ENCODE data around the gene FOXI1.

Gene FOXI1

DNA sequence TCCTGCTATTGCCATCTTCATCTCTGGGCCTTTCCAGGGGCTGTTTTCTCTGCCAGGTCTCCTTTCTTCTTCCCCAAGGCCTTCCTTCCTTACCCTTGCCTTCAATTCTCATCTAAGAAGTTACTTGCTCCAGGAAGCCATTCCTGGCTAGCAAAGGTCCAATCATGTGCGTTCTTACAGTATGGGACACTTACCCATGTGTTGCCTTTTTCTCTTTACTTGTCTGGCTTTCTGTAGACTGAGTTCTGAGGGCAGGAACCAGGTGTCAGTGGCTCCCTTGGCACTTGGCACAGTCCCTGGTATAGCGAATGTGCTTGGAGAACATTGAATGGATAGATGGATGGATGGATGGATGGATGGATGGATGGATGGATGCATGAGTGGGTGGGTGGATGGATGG is 10.2 kb downstream of the FOXI1 start:
- no peak for DNase-seq (ENCODE audit: low spot score)
- TF ChIP-seq, protein P1, sequence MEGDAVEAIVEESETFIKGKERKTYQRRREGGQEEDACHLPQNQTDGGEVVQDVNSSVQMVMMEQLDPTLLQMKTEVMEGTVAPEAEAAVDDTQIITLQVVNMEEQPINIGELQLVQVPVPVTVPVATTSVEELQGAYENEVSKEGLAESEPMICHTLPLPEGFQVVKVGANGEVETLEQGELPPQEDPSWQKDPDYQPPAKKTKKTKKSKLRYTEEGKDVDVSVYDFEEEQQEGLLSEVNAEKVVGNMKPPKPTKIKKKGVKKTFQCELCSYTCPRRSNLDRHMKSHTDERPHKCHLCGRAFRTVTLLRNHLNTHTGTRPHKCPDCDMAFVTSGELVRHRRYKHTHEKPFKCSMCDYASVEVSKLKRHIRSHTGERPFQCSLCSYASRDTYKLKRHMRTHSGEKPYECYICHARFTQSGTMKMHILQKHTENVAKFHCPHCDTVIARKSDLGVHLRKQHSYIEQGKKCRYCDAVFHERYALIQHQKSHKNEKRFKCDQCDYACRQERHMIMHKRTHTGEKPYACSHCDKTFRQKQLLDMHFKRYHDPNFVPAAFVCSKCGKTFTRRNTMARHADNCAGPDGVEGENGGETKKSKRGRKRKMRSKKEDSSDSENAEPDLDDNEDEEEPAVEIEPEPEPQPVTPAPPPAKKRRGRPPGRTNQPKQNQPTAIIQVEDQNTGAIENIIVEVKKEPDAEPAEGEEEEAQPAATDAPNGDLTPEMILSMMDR (IDR thresholded peaks at IDR 0.05; ENCODE audit: extremely low read depth, insufficient read depth, missing control alignments) = no peak
- in situ Hi-C loops (cut with MboI; ENCODE audit: low pct_unique_long_range_greater_than_20kb, low sequenced_read_pairs, unreplicated experiment) = no loop called here

DNA sequence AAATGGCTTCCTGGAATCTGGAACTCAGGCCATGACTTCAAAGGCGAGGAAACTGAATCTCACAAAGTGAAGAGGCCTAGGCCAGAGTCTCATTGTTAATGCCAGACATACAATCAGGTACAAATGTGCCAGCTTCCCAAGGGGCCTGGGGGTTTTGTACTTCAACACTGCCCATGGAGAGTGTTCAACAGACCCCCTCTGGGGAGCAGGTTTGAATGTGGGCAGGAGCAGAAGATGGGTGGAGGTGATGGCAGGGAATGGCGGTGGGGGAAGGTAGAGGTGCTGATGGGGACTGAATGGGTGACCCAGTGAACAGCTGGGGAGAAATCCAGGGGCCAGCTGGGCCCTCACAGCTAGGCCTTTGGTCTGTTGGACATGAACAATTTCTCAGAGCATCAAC is 12.0 kb downstream of the FOXI1 start:
- no peak for DNase-seq (ENCODE audit: low spot score)
- in situ Hi-C loops (cut with MboI; ENCODE audit: low pct_unique_long_range_greater_than_20kb, low sequenced_read_pairs, unreplicated experiment) = no loop called here
- TF ChIP-seq, protein P1 (IDR thresholded peaks at IDR 0.05; ENCODE audit: extremely low read depth, insufficient read depth, missing control alignments) = no peak

DNA sequence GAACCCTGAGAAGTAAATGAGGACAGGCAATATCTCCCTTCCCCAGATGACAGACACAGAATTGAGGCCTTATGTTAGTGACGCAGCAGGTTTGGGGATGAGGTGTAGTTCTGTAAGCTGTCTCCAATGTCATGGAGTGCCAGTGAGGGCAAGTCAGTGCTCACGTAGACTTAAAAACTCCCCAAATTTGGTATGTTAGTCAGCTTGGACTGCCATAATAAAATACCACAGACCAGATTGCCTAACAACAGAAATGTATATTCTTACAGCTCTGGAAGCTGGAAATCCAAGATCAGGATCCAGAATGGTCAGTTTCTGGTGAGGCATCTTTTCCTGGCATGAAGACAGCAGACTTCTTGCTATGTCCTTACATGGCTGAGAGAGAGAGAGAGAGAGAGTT is 14.9 kb downstream of the FOXI1 start:
- TF ChIP-seq, protein P1 (IDR thresholded peaks at IDR 0.05; ENCODE audit: extremely low read depth, insufficient read depth, missing control alignments) = no peak
- in situ Hi-C loops (cut with MboI; ENCODE audit: low pct_unique_long_range_greater_than_20kb, low sequenced_read_pairs, unreplicated experiment) = no loop called here
- no peak for DNase-seq (ENCODE audit: low spot score)

DNA sequence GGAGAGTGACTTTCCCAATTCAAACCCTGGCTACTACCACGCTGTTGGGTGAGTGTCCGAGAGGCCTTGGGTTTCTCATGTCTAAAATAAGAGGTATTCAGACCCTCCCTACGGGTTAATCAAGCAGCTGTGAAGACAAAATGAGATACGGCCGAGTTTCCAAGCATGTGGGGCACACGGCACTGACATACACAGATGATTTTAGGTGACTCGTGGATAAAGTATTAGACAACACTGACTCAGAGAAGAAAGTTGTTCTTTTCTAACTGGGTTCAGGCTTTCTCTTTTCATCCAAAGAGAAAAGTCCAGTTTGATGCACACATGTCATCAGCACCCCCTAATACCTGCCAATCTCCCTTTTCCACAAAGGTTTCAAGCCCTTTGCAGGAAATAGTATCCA is 15.6 kb downstream of the FOXI1 start:
- no peak for DNase-seq (ENCODE audit: low spot score)
- in situ Hi-C loops (cut with MboI; ENCODE audit: low pct_unique_long_range_greater_than_20kb, low sequenced_read_pairs, unreplicated experiment) = no loop called here
- TF ChIP-seq, protein P1 (IDR thresholded peaks at IDR 0.05; ENCODE audit: extremely low read depth, insufficient read depth, missing control alignments) = no peak

DNA sequence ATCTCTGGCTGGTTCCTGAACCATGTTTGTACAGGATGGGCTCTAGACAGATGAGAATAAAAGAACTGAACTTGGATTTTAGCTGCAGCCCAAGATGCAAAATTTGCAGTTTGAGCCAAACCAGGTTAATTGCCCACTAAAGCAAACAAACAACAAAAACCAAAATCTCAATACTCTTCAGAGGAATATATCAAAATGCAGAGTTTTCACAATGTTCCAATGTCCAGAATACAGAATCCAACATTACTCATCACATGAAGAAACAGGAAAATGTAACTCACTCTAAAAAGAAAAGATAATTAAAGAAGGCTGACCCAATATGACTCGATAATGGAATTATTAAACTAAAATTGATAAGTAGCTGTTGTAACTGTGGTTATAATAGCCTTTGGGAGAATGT is 20.4 kb downstream of the FOXI1 start:
- TF ChIP-seq, protein P1 (IDR thresholded peaks at IDR 0.05; ENCODE audit: extremely low read depth, insufficient read depth, missing control alignments) = no peak
- DNase-seq (ENCODE audit: low spot score) = no peak
- in situ Hi-C loops (cut with MboI; ENCODE audit: low pct_unique_long_range_greater_than_20kb, low sequenced_read_pairs, unreplicated experiment) = no loop called here

DNA sequence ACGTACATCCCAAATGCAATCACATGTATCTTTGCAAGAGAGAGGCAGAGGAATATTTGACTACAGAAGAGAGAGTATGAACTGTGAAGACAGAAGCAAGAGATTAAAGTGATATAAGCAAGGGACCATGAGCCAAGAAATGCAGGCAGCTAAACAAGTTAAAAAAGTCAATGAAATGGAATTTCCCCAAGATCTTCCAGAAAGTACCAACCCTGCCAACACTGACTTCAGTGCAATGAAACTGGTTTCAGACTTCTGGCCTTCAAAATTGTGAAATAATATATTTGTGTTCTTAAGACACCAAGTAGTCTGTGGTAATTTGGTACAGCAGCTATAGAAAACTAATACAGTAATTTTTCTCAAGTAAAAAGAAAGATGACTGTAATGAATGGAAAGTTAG is 20.9 kb downstream of the FOXI1 start:
- in situ Hi-C loops (cut with MboI; ENCODE audit: low pct_unique_long_range_greater_than_20kb, low sequenced_read_pairs, unreplicated experiment) = no loop called here
- no peak for DNase-seq (ENCODE audit: low spot score)
- TF ChIP-seq, protein P1 (IDR thresholded peaks at IDR 0.05; ENCODE audit: extremely low read depth, insufficient read depth, missing control alignments) = no peak

DNA sequence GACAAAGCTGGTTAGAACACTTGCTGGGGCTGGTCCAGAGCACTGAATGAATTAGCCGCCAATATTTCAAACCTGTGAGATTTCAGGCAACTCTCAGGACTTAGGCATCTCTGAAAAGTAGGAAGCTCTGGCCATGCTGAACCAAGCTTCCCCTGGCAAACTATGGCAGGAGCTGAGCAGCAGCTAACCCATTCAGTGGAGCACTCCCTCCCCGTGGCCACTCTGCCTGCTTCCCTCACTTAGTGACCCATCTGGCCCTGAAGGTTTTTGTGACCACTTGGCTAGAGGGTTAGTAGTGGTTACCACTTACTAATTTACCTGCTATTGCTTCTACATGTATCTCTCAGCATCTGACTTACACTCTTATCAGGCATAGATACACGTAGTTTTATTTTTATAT is 25.5 kb downstream of the FOXI1 start:
- in situ Hi-C loops (cut with MboI; ENCODE audit: low pct_unique_long_range_greater_than_20kb, low sequenced_read_pairs, unreplicated experiment) = no loop called here
- TF ChIP-seq, protein P1 (IDR thresholded peaks at IDR 0.05; ENCODE audit: extremely low read depth, insufficient read depth, missing control alignments) = no peak

More for the DNA sequence above, 25.5 kb downstream of the FOXI1 start:
- DNase-seq (ENCODE audit: low spot score) = no peak

All from GM13977 (cell line).